Effector memory CD8-positive, alpha-beta T cell (primary cell): Measurements from ENCODE around the gene DLG2.

Experiments
- ATAC-seq: fragments of 150-1000 bp; cut with Tn5 transposase; replicated peaks from 2 replicates; pipeline ENCODE4 v1.10.0; 2021; ENCODE audit warnings: mild to moderate bottlenecking, moderate library complexity
- DNase-seq, 3 experiments: peaks; one replicate each; pipeline ENCODE4 v3.0.0; 2021
- H3K27ac Mint-ChIP-seq, 2 donors: one replicate each; pipeline ENCODE4 v1.8.0; 2022; ENCODE audit warnings: mild to moderate bottlenecking in 2 of 2, mixed read lengths in 2 of 2, moderate library complexity in 2 of 2
- H3K27me3 Mint-ChIP-seq, 2 donors: one replicate each; pipeline ENCODE4 v1.8.0; 2022; ENCODE audit warnings: mixed read lengths in 2 of 2
- H3K36me3 Mint-ChIP-seq: one replicate; pipeline ENCODE4 v1.8.0; 2022; ENCODE audit warnings: mild to moderate bottlenecking, moderate library complexity, mixed read lengths; ENCODE audit not compliant: insufficient read depth
- H3K4me1 Mint-ChIP-seq, 2 donors: one replicate each; pipeline ENCODE4 v1.8.0; 2022; ENCODE audit warnings: low read depth in 2 of 2, mixed read lengths in 2 of 2
- H3K4me3 Mint-ChIP-seq, 2 donors: one replicate each; pipeline ENCODE4 v1.8.0; 2022; ENCODE audit warnings: mild to moderate bottlenecking in 2 of 2, mixed read lengths in 2 of 2, moderate library complexity in 2 of 2
- H3K9me3 Mint-ChIP-seq, 2 donors: one replicate each; pipeline ENCODE4 v1.8.0; 2022; ENCODE audit warnings: mixed read lengths in 2 of 2

Gene DLG2

DNA sequence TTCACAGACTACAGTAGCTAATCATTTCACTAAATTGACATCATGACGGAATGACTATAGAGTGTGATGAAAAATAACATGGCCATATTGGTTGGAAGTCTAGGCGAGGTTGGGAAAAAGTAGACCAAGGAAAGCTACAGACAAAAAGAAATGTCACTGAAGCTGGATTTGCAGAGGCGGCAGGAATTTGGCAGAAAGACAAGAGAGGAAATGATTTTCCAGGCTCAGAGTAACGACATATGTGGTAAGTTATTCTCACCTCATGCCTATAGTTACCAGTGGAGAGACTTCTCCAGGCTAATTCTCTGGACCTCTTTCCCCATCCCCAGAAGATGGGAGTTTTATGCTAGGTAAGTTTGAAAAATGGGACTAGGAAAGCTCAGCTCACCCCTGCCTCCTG lies 1335.1 kb downstream of the DLG2 start:
- no peaks in the 10 kb centered on the region for H3K36me3 Mint-ChIP-seq
- H3K27me3 Mint-ChIP-seq: no peaks in the 10 kb centered on the region
- ATAC-seq (no peak), DNase-seq (no peak)
- no peak overlapping the region for H3K27ac Mint-ChIP-seq
- H3K4me3 Mint-ChIP-seq: no peak overlapping the region
- peaks cover 0 to 2% of the 10 kb centered on the region in 2 donors for H3K9me3 Mint-ChIP-seq
- H3K4me1 Mint-ChIP-seq: no peaks in the 10 kb centered on the region

DNA sequence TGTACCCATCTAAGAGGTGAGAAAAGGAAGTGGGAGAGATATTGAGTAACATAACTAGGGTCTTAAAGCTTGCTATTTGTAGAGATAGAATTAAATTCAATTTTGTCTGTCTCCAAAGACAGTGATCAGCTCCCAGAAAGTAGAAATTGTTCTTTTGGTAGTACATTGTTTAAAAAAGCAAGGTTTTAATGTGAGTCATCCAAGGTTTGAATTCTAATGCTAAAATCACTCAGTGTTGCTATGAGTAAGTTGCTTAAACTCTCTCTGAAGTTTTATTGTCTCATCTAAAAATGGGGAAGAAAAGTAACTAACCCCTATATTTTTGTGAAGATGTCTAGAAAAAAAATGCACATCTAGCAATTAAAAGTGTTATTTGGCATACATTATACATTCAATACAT lies 1336.5 kb downstream of the DLG2 start:
- Mint-ChIP-seq H3K36me3 (no peaks in the 10 kb centered on the region), H3K4me3 (no peak overlapping the region), H3K4me1 (no peaks in the 10 kb centered on the region), H3K27ac (no peak overlapping the region), H3K9me3 (peaks cover 2 to 7% of the 10 kb centered on the region in 2 donors), H3K27me3 (no peaks in the 10 kb centered on the region)
- ATAC-seq: no peak
- DNase-seq: no peak

DNA sequence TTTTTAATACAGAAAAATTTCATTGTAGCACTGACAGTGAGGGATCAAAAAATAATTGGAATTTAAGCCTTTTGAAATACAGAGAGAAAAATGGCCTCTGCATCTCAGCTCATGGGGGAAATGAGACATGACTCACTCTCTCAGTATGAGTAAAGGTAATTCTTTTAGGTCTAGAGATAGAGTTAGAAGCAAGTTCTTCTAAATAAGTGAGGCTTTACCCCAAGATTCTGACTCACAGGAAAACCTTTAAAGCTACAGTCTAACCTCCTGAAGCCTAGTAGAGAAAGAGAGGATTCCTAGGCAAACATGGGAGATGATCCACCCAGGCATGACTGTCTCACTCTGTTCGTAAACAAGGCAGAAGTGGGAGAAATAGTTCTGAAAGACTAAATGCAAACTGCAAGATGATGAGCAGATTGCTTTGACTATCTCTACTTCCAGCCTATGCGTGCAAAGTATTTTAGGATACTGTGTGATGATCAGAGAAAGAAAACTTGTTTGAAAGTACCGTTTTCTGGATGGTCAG lies 1337.7 kb downstream of the DLG2 start:
- Mint-ChIP-seq H3K27ac (no peak overlapping the region), H3K4me3 (no peak overlapping the region), H3K27me3 (no peaks in the 10 kb centered on the region), H3K36me3 (no peaks in the 10 kb centered on the region), H3K9me3 (peaks cover 8 to 17% of the 10 kb centered on the region in 2 donors), H3K4me1 (no peaks in the 10 kb centered on the region)
- DNase-seq (no peak), ATAC-seq (no peak)

DNA sequence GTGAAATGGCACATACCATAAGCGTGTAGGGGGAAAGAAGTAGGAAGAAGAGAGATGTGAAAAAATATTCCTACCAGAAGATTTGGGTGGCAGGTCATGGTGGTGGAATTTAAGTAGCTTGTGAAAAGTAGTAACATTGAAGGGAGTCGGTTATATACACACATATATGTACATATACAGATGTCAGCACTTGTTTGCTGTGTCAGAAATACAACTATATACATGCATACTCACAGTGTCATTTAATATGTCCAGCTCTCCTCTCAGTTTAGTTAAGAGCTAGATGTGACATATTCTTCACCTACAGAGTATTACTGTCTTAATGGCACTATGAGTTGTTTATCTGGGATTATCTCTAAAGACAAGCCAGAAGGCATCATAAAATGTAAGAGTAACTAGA lies 1353.6 kb downstream of the DLG2 start:
- Mint-ChIP-seq H3K9me3 (peaks cover 9 to 11% of the 10 kb centered on the region in 2 donors), H3K27me3 (no peaks in the 10 kb centered on the region), H3K4me1 (no peaks in the 10 kb centered on the region), H3K27ac (no peak overlapping the region), H3K36me3 (no peaks in the 10 kb centered on the region), H3K4me3 (no peak overlapping the region)
- no peak for ATAC-seq
- no peak for DNase-seq

DNA sequence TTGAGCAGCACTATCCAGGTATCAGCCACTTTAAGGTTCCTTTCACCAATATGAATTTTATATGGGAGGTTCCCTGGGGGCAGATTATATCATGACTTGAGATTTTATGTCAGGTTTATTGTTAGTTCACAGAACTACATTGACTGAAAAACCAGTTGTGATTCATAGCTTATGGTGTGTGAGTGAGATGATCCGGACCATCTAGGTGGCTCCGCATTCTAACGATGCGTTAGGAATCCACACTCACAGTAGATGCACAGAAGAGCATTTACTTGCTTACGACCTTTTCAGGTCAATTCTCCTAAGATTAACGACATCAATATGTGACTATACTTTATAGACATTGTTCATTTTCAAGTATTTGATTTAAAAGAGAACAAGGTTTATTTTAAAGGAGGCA lies 1356.7 kb downstream of the DLG2 start:
- no peak for DNase-seq
- no peaks in the 10 kb centered on the region for H3K4me1 Mint-ChIP-seq

DNA sequence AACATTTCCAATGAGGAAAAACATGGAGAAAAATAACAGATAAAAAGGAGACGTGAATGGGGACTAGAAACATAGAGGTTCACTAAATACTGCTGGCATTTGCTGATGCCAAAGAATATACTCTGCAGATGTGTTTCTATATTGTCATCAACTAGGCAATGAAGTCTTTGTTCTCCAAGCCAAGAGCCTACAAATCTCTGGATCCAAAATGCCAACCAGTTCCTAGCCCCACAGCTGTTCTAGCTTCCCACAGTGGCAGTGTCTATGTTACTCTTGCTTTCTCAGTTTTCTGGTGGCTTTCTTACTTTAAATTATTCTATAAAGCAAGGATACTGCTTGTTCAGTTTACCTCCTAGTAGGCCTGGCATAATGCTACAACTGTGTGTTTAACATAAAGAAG lies 1363.1 kb downstream of the DLG2 start:
- Mint-ChIP-seq H3K27me3 (no peaks in the 10 kb centered on the region), H3K4me1 (no peaks in the 10 kb centered on the region), H3K4me3 (no peak overlapping the region), H3K9me3 (peaks cover 11 to 22% of the 10 kb centered on the region in 2 donors), H3K27ac (no peak overlapping the region), H3K36me3 (no peaks in the 10 kb centered on the region)
- no peak for ATAC-seq
- no peak for DNase-seq

More for the DNA sequence above, 1356.7 kb downstream of the DLG2 start:
- Mint-ChIP-seq H3K27me3 (no peaks in the 10 kb centered on the region), H3K9me3 (peaks cover 8 to 31% of the 10 kb centered on the region in 2 donors), H3K4me3 (no peak overlapping the region), H3K27ac (no peak overlapping the region), H3K36me3 (no peaks in the 10 kb centered on the region)
- ATAC-seq: no peak

DNA sequence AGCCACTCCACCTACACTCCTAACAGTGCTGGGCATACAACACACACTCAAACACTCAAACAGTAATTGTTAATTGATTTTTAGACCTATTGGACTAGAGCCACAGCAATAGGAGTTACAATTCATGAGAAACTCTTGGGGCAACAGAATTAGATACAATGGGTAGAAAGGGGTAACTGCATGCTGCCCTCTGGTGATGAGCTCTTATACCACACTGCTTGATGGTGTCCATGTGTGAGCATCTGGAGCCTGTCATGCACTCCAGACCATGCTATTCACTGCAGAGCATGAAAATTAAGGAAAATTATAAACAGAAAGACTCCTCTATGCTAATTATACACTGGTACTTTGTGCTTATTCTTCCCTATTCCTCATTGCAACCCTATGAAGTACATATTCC lies 1365.4 kb downstream of the DLG2 start:
- no peaks in the 10 kb centered on the region for H3K27me3 Mint-ChIP-seq
- H3K4me1 Mint-ChIP-seq: no peaks in the 10 kb centered on the region
- H3K9me3 Mint-ChIP-seq: peaks cover 8 to 10% of the 10 kb centered on the region in 2 donors
- H3K36me3 Mint-ChIP-seq: no peaks in the 10 kb centered on the region
- DNase-seq: no peak
- H3K4me3 Mint-ChIP-seq: no peak overlapping the region
- ATAC-seq: no peak
- H3K27ac Mint-ChIP-seq: no peak overlapping the region

DNA sequence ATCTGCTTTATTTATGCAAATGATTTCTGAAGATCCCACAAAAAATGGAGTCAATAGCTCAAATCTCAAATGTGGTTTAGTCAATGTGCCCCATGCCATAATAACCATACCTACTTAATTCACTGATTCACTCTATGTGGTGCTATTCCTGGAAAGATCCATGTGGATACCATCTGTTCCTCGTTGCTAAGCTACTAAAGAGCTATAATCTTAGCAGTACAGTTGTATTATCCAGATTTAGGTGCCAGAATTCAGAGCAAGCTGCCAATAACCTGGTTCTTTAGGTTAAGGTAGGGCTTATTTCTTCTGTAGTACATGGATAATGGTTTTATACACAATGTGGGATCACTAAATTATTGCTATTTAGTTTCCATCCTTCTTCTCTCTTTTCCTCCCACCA lies 1366.3 kb downstream of the DLG2 start:
- no peaks in the 10 kb centered on the region for H3K36me3 Mint-ChIP-seq
- H3K4me1 Mint-ChIP-seq: no peaks in the 10 kb centered on the region
- DNase-seq (no peak), ATAC-seq (no peak)
- H3K4me3 Mint-ChIP-seq: no peak overlapping the region
- no peak overlapping the region for H3K27ac Mint-ChIP-seq
- H3K27me3 Mint-ChIP-seq: no peaks in the 10 kb centered on the region
- peaks cover 6 to 13% of the 10 kb centered on the region in 2 donors for H3K9me3 Mint-ChIP-seq

DNA sequence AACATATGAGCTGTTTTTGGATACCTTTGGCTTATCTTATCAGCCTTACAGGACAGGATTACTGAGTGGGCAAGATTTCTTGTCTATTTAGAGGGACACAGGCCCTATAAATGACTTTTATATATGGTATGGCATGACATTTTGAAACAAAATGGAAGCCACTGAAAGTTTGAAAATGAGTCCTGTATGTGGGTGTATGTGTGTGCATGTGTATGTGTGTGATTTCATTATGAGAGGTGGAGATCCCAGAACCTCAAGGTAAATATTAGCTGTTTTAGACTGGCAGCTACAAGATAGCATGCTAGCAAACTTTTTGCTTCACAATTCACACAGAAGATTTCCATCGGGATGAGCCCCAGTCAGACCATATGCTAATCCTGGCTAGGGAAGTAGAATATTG lies 1370.5 kb downstream of the DLG2 start:
- H3K4me3 Mint-ChIP-seq: no peak overlapping the region
- DNase-seq (no peak), ATAC-seq (no peak)
- no peaks in the 10 kb centered on the region for H3K27me3 Mint-ChIP-seq
- peaks cover 13 to 29% of the 10 kb centered on the region in 2 donors for H3K9me3 Mint-ChIP-seq
- H3K36me3 Mint-ChIP-seq: peaks cover 4% of the 10 kb centered on the region
- no peak overlapping the region for H3K27ac Mint-ChIP-seq
- no peaks in the 10 kb centered on the region for H3K4me1 Mint-ChIP-seq

DNA sequence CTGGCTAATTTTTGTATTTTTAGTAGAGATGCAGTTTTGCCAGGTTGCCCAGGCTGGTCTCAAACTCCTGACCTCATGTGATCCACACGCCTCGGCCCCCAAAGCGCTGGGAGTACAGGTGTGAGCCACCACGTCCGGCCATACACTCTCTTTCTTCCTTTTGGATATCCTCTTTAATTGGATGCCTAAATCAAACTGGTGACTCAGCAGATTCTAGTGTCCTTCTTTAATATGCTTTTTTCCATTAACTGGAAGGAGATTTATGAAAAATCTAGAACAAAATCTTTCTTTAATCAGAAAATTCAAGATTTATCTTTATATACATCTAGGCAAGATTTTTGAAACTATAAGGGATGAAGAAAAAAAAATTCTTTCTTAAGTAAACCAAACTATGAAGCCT lies 1371.7 kb downstream of the DLG2 start:
- Mint-ChIP-seq H3K27me3 (no peaks in the 10 kb centered on the region), H3K4me1 (no peaks in the 10 kb centered on the region)

DNA sequence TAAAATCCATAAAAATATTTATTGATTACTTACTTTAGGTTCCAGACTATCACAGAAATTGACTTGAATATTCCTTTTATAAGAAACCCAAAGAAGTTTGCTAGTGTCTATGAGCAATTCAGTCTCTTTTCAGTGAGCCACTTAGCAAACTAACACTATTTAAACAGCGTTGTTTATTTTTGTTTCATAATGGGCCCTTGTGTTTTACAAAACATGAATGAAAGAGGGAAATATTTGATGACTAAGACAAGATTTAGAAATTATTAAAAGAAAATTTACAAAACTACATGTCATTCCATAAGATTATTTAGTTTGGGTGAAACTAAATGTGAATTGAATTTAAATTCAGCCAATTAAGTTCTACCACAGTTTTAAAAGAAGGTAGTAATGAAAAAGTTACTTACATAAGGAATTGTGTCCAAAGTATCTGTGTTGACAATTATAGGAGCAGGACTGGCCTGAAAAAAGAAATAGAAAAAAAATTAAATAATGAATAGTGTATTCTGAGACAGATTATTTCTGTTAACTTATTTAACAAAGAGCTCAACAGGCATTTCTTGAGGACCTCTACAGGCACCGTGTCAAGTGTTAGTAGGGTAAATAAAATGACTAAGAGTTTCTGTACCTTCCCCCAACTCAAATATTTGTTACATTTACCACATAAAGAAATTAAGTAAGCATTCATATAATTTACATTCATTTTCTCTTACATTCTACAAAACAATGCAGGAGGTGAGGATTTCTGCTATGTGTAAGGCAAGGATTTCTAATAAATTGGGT lies 1376.1 kb downstream of the DLG2 start:
- no peak for ATAC-seq
- no peak overlapping the region for H3K27ac Mint-ChIP-seq

More for the DNA sequence above, 1371.7 kb downstream of the DLG2 start:
- ATAC-seq (no peak), DNase-seq (no peak)
- no peak overlapping the region for H3K4me3 Mint-ChIP-seq
- no peak overlapping the region for H3K27ac Mint-ChIP-seq
- peaks cover 12 to 29% of the 10 kb centered on the region in 2 donors for H3K9me3 Mint-ChIP-seq
- H3K36me3 Mint-ChIP-seq: peaks cover 4% of the 10 kb centered on the region

DNA sequence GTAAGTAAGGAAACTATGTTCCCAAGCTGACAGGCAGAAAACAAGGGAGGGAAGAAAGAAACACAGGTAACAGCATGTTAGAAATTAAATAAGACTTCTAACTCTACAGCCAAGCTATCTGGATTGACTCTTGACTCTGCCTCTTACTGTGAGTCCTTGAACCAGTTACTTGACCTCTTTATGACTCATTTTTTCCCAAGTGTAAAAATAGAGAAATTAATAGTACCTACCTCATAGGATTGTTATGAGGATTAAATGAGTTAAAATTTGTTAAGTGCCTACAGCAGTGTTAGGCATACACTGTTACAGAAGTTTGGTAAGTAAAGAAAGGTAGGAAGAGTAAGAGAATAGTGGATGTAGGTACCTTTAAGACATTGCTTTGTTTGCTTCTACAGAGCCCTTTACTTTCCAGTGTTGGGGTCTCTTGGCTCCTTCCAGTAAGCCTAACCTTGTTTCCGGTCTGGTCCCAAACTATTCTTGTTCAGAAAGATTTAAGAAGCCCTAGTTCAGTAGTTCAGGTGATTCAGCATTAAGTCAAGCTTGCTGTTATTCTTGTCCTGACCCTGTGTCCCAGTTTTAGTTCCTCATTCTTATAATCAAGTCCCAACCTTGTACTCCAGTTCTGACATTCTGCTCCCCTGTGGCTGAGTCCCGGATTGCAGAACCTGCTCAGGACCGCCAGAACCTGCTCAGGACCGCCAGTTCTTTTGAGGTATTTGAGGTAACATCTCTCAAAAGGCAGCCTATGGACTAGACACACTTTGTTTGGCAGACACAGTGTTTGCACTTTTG lies 1377.6 kb downstream of the DLG2 start:
- Mint-ChIP-seq H3K4me3 (no peak overlapping the region), H3K4me1 (no peaks in the 10 kb centered on the region), H3K27me3 (no peaks in the 10 kb centered on the region), H3K27ac (no peak overlapping the region), H3K9me3 (peaks cover 9 to 13% of the 10 kb centered on the region in 2 donors), H3K36me3 (no peaks in the 10 kb centered on the region)
- ATAC-seq: no peak
- DNase-seq: no peak

More for the DNA sequence above, 1376.1 kb downstream of the DLG2 start:
- Mint-ChIP-seq H3K4me1 (no peaks in the 10 kb centered on the region), H3K9me3 (peaks cover 12 to 25% of the 10 kb centered on the region in 2 donors), H3K36me3 (peaks cover 4% of the 10 kb centered on the region), H3K27me3 (no peaks in the 10 kb centered on the region), H3K4me3 (no peak overlapping the region)
- DNase-seq: no peak

DNA sequence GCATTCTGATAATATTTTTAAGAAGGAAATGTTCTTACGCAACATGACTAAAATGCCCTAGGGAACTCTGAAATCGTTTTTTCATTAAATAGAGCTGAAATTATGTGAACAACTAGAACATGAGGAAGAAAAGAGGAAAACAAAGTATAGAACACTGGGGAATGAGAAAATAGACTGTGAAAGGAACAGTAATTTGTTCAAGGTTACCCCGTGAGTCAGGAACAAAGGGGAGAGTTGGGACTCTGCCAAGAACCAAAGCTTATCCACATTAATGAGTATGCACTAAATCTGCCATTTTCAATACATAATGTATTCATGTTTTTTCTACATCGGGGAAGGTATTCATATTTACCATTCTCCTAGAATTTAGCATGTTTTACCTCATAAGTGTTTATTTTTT lies 1379.2 kb downstream of the DLG2 start:
- H3K27ac Mint-ChIP-seq: no peak overlapping the region
- DNase-seq (no peak), ATAC-seq (no peak)
- no peak overlapping the region for H3K4me3 Mint-ChIP-seq
- no peaks in the 10 kb centered on the region for H3K4me1 Mint-ChIP-seq
- no peaks in the 10 kb centered on the region for H3K27me3 Mint-ChIP-seq
- no peaks in the 10 kb centered on the region for H3K36me3 Mint-ChIP-seq
- H3K9me3 Mint-ChIP-seq: peaks cover 9% of the 10 kb centered on the region in 2 donors

DNA sequence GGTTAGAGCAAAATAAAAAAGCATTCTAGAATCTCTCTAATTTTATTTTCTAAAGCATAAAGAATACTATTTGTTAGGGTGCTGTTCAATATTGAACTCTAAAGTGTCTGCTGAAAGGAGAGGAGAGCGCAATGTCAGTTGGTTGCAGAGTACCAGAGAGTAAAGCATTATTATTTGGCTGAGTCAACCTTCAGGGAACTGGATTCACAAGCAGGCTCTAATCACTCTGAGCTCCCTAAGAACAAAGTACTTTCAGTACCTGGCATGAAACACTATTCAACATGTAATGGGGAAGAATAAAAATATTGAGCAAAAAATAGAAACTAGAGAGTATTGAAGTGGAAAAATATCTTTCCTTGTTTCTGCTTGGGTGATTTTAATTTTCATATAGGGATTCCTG lies 1380.0 kb downstream of the DLG2 start:
- ATAC-seq: no peak
- H3K27ac Mint-ChIP-seq: no peak overlapping the region
- no peaks in the 10 kb centered on the region for H3K4me1 Mint-ChIP-seq
- no peak for DNase-seq
- peaks cover under 1 to 9% of the 10 kb centered on the region in 2 donors for H3K9me3 Mint-ChIP-seq
- no peak overlapping the region for H3K4me3 Mint-ChIP-seq
- H3K27me3 Mint-ChIP-seq: no peaks in the 10 kb centered on the region
- H3K36me3 Mint-ChIP-seq: no peaks in the 10 kb centered on the region
